Tibial artery (tissue), 4 donors: Measurements from ENCODE around the gene RPL37A.
A peak's percentile ranks its signal among the peaks of the same experiment; 100 is the strongest.

Experiments
- DNase-seq, 2 donors: peaks; one replicate each; pipeline ENCODE4 v3.0.0-alpha.2; 2019
- H3K27ac ChIP-seq, 2 donors: fragments of 200-600 bp; sonication (generic) in 1 of 2; 1 replicate in 1 of 2; 2 replicates in 1 of 2; pipeline ENCODE4 v1.5.1; 2018 to 2019; ENCODE audit warnings: mild to moderate bottlenecking in 1 of 2
- H3K27me3 ChIP-seq, 2 donors: fragments of 200-600 bp; sonication (generic) in 1 of 2; one replicate each; pipeline versions ENCODE4 v1.5.1 to v1.6.0; 2016 to 2019
- H3K36me3 ChIP-seq, 3 donors: fragments of 200-600 bp; sonication (generic) in 2 of 3; one replicate each; pipeline ENCODE4 v1.5.1; 2016 to 2019; ENCODE audit warnings: mild to moderate bottlenecking in 2 of 3
- H3K4me1 ChIP-seq, 4 donors: fragments of 200-600 bp; sonication (generic) in 2 of 4; 1 replicate in 3 of 4; 2 replicates in 1 of 4; pipeline ENCODE4 v1.5.1; 2016 to 2019
- H3K4me3 ChIP-seq, 2 donors: fragments of 200-600 bp; sonication (generic) in 1 of 2; 1 replicate in 1 of 2; 2 replicates in 1 of 2; pipeline ENCODE4 v1.5.1; 2018 to 2019; ENCODE audit warnings: mild to moderate bottlenecking in 2 of 2
- H3K9me3 ChIP-seq, 3 donors: fragments of 200-600 bp; sonication (generic) in 1 of 3; one replicate each; pipeline ENCODE4 v1.5.1; 2016 to 2019
- intact Hi-C: fragments of 100-400 bp; cut with DNase I; formaldehyde crosslinking; loops from one replicate; pipeline ENCODE4 v1.15.0; 2023; ENCODE audit warnings: low total_unique reads
- TF ChIP-seq, protein P1 (sequence below), 2 experiments: fragments of 200-600 bp in 1 of 2; fragments of 450-650 bp in 1 of 2; IDR thresholded peaks; one replicate each; pipeline ENCODE4 v1.5.1; 2017 to 2019; ENCODE audit warnings: antibody characterized with exemption in 2 of 2, mild to moderate bottlenecking in 1 of 2, moderate library complexity in 1 of 2

The RPL37A gene

DNA sequence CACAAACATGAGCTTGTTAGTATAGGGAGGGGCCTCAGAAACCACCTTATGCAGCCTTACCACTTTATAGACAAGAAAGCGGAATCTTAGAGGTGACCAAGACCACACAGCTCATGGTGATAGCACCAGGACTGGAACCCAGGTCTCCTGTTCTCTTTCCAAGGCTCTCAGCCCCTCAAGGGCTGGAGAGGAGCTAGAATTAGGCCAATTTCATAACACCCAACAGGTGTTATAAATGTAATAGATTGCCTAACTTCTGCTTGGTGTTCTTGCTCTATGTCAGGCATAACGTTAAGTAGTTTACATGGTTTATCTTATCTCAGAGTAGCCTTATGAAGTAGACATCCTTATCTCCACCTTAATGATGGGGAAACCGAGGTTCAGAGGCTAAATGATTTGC lies 42.9 kb downstream of the RPL37A start:
- peak overlapping the region; percentile 46 to 65 for H3K27ac ChIP-seq
- no peaks in the 10 kb centered on the region for H3K9me3 ChIP-seq
- TF ChIP-seq, protein P1, sequence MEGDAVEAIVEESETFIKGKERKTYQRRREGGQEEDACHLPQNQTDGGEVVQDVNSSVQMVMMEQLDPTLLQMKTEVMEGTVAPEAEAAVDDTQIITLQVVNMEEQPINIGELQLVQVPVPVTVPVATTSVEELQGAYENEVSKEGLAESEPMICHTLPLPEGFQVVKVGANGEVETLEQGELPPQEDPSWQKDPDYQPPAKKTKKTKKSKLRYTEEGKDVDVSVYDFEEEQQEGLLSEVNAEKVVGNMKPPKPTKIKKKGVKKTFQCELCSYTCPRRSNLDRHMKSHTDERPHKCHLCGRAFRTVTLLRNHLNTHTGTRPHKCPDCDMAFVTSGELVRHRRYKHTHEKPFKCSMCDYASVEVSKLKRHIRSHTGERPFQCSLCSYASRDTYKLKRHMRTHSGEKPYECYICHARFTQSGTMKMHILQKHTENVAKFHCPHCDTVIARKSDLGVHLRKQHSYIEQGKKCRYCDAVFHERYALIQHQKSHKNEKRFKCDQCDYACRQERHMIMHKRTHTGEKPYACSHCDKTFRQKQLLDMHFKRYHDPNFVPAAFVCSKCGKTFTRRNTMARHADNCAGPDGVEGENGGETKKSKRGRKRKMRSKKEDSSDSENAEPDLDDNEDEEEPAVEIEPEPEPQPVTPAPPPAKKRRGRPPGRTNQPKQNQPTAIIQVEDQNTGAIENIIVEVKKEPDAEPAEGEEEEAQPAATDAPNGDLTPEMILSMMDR (IDR thresholded peaks at IDR 0.05): no peak
- no peak overlapping the region for H3K4me3 ChIP-seq
- peaks cover 0 to 46% (median 24%) of the 10 kb centered on the region in 4 donors for H3K4me1 ChIP-seq
- no peaks in the 10 kb centered on the region for H3K36me3 ChIP-seq
- H3K27me3 ChIP-seq: no peaks in the 10 kb centered on the region
- intact Hi-C loops: no loop called here
- DNase-seq: no peak

DNA sequence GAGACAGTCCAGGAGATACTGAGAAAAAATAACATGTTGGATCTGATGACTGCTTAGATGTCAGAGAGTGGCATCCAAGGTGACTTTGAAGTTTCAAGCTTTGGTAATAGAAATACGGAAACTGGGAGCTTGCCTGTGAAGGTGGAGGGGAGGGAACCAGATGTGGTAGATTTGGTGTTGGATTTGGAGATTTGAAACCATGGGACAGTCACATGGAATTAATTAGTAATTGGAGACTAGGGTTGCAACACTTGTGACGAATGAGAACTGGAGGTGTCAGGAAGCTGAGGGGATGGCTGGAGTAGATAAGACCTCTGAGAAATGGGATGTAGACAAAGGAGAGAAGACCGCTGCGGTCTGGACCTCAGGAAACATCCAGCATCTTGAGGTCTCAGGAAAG lies 46.7 kb downstream of the RPL37A start:
- DNase-seq: no peak
- Histone ChIP-seq H3K27me3 (no peaks in the 10 kb centered on the region), H3K36me3 (no peaks in the 10 kb centered on the region), H3K27ac (peak overlapping the region; percentile 25 to 77), H3K4me3 (no peak overlapping the region), H3K4me1 (peaks cover 0 to 63% (median 46%) of the 10 kb centered on the region in 4 donors), H3K9me3 (no peaks in the 10 kb centered on the region)
- TF ChIP-seq, protein P1 (IDR thresholded peaks at IDR 0.05): no peak
- intact Hi-C loops: no loop called here

DNA sequence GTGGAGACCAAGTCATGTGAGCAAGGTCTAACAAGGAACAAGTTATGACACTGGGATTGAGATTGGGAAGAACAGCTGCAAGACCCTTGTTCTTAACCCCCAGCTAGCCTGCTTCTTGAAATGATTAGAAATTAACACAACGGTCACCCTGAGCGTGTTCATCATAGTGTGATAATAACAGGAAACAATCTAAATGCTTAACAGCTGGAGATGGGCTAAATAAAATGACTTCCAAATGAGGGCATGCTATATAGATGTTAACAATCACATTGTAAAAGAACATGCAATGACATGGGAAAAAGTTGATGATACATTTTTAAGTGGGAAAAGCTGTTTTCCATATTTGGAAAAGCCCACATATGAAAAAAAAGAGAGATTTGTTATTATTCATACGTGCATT lies 47.6 kb downstream of the RPL37A start:
- no peak for DNase-seq
- intact Hi-C loops: no loop called here
- TF ChIP-seq, protein P1 (IDR thresholded peaks at IDR 0.05): no peak
- no peaks in the 10 kb centered on the region for H3K36me3 ChIP-seq
- H3K4me1 ChIP-seq: peaks cover 0 to 63% (median 48%) of the 10 kb centered on the region in 4 donors
- no peak overlapping the region for H3K4me3 ChIP-seq
- no peaks in the 10 kb centered on the region for H3K27me3 ChIP-seq
- peak overlapping the region; percentile 72 to 77 for H3K27ac ChIP-seq
- H3K9me3 ChIP-seq: no peaks in the 10 kb centered on the region

DNA sequence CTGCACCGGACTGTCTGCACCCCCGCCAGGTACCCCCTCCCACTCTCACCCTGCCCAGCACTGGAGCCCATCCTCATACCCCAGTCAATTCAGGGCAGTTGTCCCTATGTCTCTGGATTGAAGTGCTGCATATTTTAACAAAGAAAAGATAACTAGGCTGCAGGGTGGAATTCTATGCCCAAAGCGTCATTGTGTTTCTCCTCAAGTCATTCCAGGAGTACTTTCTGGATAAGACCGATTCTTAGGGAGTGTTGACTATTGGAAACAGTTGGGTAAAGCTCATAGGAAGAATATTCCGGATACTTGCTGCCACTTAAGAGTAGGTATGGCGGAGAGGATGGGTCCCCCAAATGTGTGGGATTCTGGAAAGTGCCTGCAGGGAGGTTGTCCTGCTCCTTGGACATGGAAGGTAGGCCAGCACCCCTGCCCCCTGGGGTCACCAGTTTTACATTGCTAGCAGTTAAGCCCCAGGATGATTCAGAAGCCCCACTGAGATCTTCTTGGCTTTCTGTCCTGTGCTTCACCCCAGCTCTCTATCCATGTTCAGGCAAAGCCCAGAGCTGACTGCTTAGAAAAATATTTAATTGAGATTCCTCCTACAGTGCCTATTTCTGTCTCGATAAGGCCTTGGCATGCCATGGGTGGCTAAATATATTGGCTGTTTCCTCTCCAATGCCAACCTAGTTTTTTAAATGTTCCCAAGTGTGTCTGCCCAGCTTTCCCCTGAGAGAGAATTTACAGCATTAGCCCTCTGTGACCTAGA lies 48.2 kb downstream of the RPL37A start:
- H3K27ac ChIP-seq: peak overlapping the region; percentile 72 to 77
- intact Hi-C loops: no loop called here
- TF ChIP-seq, protein P1 (IDR thresholded peaks at IDR 0.05): no peak
- peaks cover 0 to 66% (median 54%) of the 10 kb centered on the region in 4 donors for H3K4me1 ChIP-seq
- no peaks in the 10 kb centered on the region for H3K36me3 ChIP-seq
- no peaks in the 10 kb centered on the region for H3K9me3 ChIP-seq
- H3K27me3 ChIP-seq: no peaks in the 10 kb centered on the region
- no peak for DNase-seq
- H3K4me3 ChIP-seq: peak overlapping the region in 1 of 2 donors; percentile 7

DNA sequence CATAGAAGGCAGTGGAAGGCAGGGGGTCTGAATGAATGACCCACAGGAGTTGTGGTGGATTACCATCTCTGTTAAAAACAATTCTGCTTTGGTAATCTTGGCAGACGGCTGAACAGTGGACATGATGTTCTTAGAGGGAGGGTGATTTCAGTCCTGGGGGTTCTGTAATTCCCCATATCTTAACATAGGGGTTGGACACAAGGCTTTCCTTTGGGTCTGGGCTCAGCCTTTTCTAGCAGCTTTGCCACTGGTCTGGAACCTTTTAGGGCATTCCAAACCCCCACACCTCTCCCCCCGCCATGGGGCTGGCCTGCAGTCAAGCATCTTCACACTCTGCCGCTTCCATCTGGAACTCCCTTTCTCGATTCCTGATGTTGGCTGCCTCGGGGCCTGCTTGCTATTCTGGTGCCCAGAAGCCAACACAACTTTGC lies 50.3 kb downstream of the RPL37A start:
- peak; percentile 49 to 89 for DNase-seq
- intact Hi-C loops: no loop called here
- TF ChIP-seq, protein P1 (IDR thresholded peaks at IDR 0.05): no peak
- no peaks in the 10 kb centered on the region for H3K27me3 ChIP-seq
- peak overlapping the region; percentile 51 to 77 for H3K27ac ChIP-seq
- peaks cover 0 to 87% (median 67%) of the 10 kb centered on the region in 4 donors for H3K4me1 ChIP-seq
- no peak overlapping the region for H3K4me3 ChIP-seq
- no peaks in the 10 kb centered on the region for H3K36me3 ChIP-seq
- no peaks in the 10 kb centered on the region for H3K9me3 ChIP-seq
